Activated CD4-positive, alpha-beta T cell treated with anti-CD3 and anti-CD28 coated beads, Interleukin-2, Interleukin-6, amounts not matched to agents 100 ng/mL and 50 ng/mL, durations not matched to agents 16 hours and 8 hours (primary cell): ENCODE measurements around the gene GHR.

Source experiments
- DNase-seq: peaks from one replicate; pipeline ENCODE4 v3.0.0-alpha.2; 2020

The GHR gene

GRCh38 chr5:42612750-42613366, 189.6 kb downstream of the GHR start:
- DNase-seq, result no peak

DNA sequence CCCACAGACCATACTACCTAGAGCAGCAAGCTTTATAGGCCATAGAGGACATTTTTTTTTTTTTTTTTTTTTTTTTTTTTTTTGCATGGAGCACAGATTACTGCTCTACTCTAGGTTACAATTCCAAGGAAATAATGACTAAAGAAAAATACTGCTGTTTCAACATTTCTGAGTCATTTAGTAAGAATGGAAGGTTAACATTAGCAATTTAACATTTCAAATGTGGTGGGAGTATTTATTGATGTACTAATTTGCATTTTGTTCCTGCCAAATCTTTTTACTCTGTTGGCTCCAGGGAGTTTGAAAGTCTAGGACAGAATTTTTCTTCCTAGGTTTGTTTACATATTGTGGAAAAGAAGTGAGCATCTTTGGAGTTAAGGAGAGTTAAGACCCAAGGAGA, 191.3 kb downstream of the GHR start:
- DNase-seq, result no peak

- DNase-seq, result no peak
Observed at GRCh38 chr5:42620579-42621216, 197.5 kb downstream of the GHR start.

- DNase-seq, result no peak
Observed at GRCh38 chr5:42621242-42621641, 198.0 kb downstream of the GHR start.

DNA sequence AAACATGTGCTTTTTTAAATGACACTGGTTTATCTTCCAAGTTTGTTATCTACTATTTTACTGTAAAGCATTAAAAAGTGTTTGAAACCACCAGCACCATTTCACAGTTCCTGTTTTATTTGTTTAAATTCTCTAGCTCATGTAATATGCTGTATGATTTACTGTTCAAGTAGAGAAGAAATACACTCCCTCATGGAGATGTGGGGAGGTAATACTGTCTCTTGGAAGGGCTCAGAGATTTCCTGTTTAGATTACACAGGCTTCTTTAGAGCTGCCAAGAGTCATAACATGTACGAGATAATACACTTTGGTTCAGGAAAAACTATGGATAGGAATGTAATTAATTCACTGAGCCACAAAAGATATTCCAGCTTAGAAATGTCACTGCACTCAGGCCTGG, 198.4 kb downstream of the GHR start:
- DNase-seq, result no peak

- no peak for DNase-seq
Observed at GRCh38 chr5:42624912-42625311, 201.7 kb downstream of the GHR start.

DNA sequence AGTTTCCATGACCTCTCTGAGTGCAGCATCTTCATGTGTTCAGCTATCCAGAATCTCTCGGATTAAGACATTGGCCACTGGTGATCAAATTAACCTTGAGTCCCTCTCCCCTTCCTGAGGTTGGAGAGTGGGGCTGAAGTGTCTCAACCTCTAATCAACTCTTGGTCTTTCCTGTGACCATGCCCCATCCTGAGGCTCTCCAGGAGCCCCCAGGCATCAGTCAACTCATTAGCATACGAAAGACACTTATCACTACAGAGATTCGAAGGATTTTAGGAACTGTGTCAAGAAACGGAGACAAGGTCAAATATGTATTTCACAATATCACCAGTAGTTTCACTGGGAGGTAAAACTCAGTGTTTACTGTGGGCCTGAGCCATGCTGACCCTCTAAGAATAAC, 203.2 kb downstream of the GHR start:
- no peak for DNase-seq

GRCh38 chr5:42628821-42629220, 205.6 kb downstream of the GHR start:
- DNase-seq, result no peak

DNA sequence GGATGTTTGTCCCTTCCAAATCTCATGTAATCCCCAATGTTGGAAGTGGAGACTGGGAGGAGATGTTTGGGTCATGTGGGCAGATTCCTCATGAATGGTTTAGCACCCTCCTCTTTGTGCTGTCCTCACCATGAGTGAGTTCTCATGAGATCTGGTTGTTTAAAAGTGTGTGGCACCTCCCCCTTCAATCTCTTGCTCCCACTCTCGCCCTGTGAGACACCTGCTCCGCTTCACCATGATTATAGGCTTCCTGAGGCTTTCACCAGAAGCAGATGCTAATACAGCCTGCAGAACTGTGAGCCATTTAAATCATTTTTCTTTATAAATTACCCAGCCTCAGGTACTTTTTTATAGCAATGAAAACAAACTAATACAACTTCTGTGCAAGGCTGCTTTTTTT, 206.0 kb downstream of the GHR start:
- no peak for DNase-seq

GRCh38 chr5:42631241-42631640, 208.0 kb downstream of the GHR start:
- no peak for DNase-seq

DNA sequence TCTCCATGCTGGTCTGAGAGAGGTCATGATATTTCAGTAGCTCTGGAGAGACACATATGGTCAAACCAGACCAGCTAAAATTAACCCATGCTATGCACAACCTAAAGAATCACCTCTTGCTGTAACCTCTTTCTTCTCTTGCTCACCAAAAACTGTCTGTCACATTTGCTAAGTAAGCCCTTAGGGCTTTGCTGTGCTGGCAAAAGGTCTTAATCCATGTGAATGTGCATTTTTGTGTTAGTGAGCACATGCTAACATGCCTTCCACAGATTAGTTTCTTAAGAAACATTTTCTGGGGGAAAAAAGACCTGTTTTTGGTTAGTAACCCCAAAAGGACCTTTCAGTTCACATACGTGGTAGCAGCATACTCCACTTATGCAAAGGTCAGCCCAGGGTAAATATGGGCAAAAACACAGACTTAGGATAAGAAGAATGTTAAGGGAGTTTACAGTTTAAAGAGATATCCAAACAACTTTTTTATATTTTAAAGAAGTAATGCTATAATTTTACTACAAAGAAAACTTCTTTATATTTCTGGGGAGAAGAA, 209.2 kb downstream of the GHR start:
- DNase-seq, result no peak

- DNase-seq, result no peak
Observed at GRCh38 chr5:42634575-42634974, 211.3 kb downstream of the GHR start.

GRCh38 chr5:42636425-42636824, 213.2 kb downstream of the GHR start:
- no peak for DNase-seq

DNA sequence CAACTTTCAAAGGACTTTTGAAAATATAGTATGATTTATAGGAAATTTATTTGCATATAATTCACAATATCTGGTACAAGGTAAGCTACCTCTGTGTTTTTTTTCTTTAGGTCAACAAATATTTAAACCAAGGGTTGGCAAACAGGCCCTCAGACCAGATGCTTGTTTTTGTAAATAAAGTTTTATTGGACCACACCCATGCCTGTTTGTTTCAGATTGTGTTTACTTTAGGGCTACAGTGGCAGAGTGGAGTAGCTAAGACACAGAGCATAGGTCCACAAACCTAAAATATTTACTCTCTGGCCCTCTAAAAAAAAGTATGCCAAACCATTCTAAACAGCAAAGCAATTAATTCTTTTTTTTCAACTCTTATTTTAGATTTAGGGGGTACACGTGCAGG, 213.7 kb downstream of the GHR start:
- DNase-seq, result no peak

GRCh38 chr5:42638972-42639371, 215.7 kb downstream of the GHR start:
- DNase-seq, result no peak

- DNase-seq, result no peak
Observed at GRCh38 chr5:42640835-42641234, 217.6 kb downstream of the GHR start.

GRCh38 chr5:42641336-42642005, 218.2 kb downstream of the GHR start:
- no peak for DNase-seq

- no peak for DNase-seq
Observed at GRCh38 chr5:42642006-42642405, 218.8 kb downstream of the GHR start.

GRCh38 chr5:42643360-42643759, 220.1 kb downstream of the GHR start:
- DNase-seq, result no peak

- DNase-seq, result no peak
Observed at GRCh38 chr5:42645138-42645537, 221.9 kb downstream of the GHR start.

DNA sequence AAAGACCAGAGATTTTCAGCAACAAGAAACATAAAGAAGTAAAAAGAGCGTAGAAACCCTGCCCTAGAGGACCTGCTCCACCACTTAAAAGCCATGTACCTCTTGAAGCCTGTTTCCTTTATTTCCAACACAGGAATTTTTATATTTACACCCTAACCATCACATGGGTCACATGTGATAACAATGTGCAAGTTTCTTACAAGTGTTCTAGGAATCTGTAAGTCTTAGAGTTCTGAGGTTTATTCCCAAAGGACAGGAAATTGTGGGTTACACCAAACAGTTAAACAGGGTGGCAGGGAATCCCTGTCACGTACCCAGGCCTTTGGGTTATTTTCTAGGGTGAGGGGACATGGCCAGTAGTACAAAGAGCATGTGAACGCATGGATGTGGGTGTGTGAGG, 224.8 kb downstream of the GHR start:
- no peak for DNase-seq

DNA sequence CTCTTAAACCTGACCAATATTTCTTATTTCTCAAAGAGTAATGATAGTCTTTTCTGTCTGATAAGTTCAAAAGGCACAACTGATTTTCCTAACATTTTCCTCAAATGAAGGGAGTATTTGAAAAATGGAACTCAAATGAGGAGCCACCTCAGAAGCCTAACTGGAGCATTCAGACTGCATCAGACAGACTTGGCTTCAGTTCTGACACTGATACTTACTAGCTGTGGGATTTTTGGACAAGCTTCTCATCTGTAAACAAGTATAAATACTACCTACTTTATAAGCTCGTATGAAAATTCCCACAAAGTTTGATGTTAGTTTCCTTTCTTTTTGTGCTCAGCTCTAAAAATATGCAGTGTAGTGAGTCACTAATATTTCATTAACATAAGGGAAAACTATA, 225.7 kb downstream of the GHR start:
- no peak for DNase-seq

DNA sequence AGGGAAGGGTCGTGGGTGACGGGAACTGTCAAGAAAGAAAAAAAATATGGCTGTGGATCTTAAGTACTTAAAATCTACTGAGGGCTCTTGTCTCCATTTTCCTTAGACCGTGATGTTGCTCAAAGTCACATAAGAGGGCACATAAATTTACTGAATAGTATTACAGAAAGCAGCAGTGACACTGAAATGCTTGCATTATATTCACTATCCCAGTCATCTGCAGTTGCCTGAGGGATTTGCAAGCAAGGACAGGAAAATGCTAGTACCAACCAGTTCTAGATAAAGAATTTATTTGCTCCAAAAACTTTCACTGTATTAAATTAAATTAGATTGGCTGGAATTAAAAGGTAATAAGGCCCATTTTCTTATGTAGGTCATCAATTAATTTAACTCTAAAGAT, 226.8 kb downstream of the GHR start:
- DNase-seq, result no peak

DNA sequence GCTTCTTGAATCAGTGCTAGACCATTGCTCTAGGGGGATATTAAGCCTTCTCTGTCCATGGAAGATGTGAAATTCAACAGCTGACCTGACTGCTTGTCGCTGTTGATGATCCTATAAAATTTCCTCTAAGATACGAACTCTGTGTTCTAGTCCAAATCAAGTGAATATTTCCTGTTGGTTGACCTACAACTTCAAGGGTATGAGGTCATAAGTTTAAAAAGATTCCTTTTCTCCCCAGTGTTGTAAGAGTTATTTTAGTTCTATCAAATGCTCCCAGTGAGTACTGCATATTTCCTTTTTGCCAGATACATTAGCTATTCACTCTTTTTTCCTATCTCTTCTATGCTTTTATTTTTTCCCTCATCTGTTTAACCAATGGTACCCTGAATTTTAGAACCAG, 230.5 kb downstream of the GHR start:
- DNase-seq, result no peak
